ENCODE data around the gene KRT28.
A peak's percentile ranks its signal among the peaks of the same experiment; 100 is the strongest.

Gene KRT28, protein sequence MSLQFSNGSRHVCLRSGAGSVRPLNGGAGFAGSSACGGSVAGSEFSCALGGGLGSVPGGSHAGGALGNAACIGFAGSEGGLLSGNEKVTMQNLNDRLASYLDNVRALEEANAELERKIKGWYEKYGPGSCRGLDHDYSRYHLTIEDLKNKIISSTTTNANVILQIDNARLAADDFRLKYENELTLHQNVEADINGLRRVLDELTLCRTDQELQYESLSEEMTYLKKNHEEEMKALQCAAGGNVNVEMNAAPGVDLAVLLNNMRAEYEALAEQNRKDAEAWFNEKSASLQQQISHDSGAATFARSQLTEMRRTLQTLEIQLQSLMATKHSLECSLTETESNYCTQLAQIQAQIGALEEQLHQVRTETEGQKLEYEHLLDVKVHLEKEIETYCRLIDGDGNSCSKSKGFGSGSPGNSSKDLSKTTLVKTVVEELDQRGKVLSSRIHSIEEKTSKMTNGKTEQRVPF

DNA sequence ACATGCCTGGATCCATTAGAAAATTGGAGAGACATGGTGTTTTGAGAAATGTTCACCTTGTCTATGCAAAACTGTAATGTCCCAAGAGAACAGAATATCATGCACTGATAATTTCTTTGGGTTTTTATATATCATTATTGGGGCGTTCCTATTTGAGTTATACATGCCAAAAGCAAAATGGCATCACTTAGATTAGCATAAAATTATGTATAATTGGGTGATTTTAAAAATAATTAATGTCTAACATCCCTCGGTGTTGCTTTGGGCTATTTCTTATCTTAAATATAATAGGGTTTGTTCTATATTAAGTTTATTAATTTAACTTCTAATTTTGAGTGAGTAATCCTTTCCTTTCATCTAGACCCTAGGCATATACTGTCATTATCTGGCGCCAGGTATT lies at the start of gene KRT28:
Gene KRT28 (minus strand): TSS at position 101 of the 400 bp plus-strand sequence. CDS start 66 bp downstream, at position 35.
- no peak for DNase-seq (ENCODE audit: low spot score)

DNA sequence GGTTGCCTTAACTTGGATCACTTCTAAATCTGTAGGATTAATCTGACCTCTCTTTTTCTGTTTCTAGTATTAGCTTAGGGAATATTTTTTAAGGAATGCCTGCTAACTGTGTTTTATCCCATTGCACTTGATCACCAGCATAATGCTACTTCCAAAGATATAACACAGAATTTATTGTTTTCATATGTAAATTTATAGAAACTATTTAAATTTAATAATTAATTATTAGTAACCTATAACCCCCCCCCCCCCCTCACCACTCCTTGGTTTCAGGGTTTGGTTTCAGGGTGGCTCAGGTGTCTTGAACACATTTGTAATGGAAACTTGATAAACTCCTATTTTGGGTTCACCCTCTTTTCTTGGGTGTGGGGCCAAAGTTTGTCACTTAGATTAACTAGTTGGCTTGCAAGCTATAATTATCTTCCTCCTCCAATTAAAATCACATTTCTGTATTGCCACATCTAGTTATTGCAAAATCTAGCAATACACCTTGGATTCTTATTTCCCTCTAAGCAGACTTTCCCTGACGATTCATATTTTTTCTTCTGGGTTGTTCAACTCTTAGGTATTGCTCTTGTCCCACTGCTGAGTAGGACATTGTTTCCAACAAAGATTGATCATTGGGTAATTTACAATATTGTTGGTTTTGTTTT lies 49.0 kb upstream of the KRT28 start:
- no peak for DNase-seq (ENCODE audit: low spot score)

- no peak for DNase-seq (ENCODE audit: low spot score)
Observed at GRCh38 chr17:40846515-40847144, 46.9 kb upstream of the KRT28 start.

GRCh38 chr17:40844671-40845107 lies 44.9 kb upstream of the KRT28 start:
- DNase-seq (ENCODE audit: low spot score): no peak

DNA sequence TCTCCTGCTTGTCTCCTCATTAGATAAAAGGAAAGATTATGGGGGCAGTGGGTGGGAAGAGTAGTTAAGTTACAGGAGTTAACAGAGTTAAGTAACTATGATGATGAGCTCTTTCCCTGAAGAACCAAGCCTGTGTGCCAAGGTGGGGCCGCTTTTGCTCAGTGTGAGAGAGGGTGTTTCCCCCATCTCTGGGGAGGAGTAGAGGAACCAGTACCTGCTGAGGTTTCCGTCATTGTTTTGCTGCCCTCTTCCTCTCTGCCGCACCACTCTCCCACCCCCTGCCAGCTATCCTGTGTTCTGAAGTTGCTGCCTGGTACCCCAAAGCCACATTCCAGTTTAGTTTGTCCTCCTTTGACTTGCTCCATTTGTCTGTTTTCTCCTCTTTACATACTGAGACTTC lies 43.5 kb upstream of the KRT28 start:
- DNase-seq (ENCODE audit: low spot score): no peak

- no peak for DNase-seq (ENCODE audit: low spot score)
Observed at GRCh38 chr17:40841246-40841645, 41.5 kb upstream of the KRT28 start.

GRCh38 chr17:40839194-40839593 lies 39.4 kb upstream of the KRT28 start:
- no peak for DNase-seq (ENCODE audit: low spot score)

DNA sequence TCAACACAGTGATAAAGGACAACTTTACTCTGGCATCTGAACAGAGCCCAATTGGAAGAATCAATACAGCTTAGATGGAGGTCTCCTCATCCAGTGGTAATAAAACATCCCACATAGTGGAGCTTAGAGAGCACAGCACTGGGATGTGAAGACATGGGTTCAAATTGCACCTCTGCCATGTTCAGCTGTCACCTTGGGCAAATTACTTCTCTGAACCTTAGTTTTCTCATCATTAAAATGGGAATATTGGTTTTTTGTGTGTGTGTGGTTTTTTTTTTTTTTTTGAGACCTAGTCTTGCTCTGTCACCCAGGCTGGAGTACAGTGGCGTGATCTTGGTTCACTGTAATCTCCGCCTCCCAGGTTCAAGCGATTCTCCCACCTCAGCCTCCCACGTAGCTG lies 36.3 kb upstream of the KRT28 start:
- no peak for DNase-seq (ENCODE audit: low spot score)

DNA sequence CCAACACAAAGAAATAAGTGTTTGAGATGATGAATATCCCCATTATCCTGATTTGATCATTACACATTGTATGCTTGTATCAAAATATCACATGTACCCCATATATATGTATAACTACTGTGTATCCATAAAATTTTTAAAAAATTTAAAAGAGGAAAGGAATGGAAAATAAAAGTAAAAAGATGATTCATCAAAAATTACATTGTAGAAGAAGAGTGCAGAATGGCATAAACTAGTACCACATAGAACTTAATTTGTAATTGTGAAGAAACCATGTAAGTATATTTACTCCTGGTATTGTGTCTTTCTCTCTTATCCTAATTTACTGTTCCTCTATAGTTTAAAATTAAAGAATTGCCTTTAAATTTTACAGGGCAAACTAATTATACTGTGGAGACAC lies 34.1 kb upstream of the KRT28 start:
- DNase-seq (ENCODE audit: low spot score): no peak

GRCh38 chr17:40832840-40833239 lies 33.1 kb upstream of the KRT28 start:
- DNase-seq (ENCODE audit: low spot score): peak; percentile 62

DNA sequence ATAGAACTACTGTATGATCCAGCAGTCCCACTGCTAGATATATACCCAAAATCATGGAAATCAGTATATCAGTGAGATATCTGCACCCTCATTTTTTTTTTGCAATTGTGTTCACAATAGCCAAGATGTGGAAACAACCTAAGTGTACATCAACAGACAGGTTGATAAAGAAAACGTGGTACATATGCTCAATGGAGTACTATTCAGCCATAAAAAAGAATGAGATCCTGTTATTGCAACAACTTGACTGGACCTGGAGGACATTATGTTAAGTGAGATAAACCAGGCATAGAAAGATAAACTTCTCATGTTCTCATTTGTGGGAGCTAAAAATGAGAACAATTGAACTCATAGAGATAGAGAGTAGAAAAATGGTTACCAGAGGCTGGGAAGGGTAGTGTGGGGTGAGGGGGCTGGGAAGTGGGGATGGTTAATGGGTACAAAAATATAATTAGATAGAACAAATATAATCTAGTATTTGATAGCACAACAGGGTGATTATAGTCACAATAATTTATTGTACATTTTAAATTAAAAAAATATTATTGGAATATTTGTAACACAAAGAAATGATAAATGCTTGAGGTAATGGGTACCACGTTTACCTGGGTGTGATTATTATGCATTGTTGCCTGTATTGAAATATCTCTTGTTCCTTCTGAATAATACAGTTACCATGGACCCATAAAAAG lies 30.5 kb upstream of the KRT28 start:
- DNase-seq (ENCODE audit: low spot score): no peak

- DNase-seq (ENCODE audit: low spot score): no peak
Observed at GRCh38 chr17:40828454-40829044, 28.8 kb upstream of the KRT28 start.

- DNase-seq (ENCODE audit: low spot score): peak; percentile 37
Observed at GRCh38 chr17:40827746-40828453, 28.1 kb upstream of the KRT28 start.

DNA sequence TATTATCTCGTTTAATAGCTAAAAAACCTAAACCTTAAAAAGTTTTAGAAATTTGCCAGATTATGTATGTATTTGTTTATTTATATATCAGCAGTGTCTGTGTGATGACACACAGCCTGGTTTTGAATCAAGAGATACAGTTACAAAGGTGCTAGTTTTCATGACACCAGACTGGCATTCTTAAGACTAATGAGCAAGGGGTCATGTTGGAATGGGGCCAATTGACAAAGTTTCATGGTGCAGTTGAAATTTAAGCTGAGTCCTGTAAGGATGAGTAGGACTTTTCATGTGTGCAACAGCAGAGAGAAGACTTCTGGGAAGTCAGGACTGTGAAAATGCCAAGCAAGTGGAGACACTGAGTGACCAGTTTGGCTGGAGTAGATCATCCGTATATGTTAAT lies 25.8 kb upstream of the KRT28 start:
- no peak for DNase-seq (ENCODE audit: low spot score)

DNA sequence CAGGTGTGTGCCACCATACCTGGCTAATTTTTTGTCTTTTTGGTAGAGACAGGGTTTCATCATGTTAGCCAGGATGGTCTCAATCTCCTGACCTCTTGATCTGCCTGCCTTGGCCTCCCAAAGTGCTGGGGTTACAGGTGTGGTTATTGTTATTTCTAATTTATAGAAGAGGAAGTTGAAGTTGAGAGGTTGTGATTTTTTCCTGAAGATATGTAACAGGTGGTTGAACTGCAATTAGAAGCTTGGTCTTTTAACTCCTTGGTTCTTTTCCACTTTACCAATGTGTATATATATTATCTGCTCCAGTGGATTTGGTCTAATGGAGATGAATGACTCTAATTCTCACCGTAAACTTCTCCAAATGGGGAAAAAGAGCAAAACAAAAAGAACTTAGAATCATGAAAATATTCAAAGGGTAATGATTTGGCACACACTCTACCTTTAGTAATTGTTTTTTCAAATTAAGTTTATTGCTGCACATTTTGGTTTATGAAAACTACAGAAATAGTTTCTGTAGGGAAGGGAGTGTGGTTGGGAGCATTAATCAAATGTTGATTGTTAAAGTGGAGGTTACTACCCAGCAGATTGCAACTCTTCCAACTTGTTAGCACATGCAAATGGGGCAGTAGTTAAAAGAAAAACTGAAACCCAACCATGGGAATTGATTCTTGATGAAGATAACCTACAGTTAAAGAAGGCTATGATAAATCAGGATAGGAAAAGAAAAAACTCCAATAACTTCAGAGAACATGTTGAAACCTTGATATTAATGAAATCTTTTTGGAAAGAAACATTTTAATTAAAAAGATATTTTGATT lies 24.5 kb upstream of the KRT28 start:
- DNase-seq (ENCODE audit: low spot score): no peak

DNA sequence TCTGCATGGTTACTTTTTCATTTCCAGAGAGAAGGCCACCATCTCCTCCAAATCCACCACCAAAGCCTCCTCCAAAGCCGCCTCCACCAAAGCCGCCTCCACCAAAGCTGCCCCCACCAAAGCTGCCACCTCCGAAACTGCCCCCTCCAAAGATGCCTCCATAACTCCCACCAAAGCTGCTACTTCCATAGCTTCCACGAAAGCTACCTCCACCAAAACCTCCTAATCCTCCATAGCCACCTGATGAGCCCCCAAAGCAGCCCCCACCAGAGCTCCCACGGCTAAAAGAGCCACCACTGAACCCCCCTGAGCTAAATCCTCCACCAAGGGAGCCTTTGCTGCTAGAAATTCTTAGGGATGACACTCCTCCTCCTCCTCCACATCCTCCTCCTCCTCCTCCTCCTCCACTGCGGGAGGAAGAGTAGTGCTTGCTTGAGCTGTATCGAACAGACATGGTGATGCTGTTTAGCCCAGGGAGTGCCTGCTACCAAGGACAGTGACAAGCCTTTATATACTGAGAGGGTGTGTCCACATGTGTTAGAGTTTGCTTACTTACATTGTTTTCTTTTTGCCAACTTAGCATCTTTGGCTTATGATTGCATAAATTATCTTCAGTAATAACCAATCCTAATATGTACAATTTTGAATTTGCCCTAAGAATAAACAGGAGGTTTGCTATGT lies 22.5 kb upstream of the KRT28 start, which contains the start of gene KRT10:
Gene KRT10 (minus strand): TSS at position 483 of the 681 bp plus-strand sequence. CDS start 29 bp downstream, at position 454.
- DNase-seq (ENCODE audit: low spot score): no peak

DNA sequence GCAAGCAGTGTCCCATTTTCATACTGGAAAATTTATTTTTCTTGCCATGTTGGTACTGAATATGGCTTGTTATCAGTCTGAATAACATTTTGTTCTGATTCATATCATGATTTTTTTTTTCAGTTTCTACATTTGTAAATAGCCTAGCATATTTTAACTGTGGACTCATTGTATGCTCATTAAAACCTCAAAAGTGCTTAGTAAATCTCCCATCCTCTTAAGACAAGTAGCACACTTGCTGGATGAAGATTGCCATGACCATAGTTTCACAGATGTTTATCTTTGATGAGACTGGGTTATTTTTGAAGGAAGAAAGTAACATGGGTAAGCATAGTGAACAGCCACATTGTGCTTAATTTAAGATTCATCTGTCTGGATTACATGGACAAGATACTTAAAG lies 21.8 kb upstream of the KRT28 start:
- no peak for DNase-seq (ENCODE audit: low spot score)

GRCh38 chr17:40820228-40820838 lies 20.6 kb upstream of the KRT28 start:
- DNase-seq (ENCODE audit: low spot score): no peak

DNA sequence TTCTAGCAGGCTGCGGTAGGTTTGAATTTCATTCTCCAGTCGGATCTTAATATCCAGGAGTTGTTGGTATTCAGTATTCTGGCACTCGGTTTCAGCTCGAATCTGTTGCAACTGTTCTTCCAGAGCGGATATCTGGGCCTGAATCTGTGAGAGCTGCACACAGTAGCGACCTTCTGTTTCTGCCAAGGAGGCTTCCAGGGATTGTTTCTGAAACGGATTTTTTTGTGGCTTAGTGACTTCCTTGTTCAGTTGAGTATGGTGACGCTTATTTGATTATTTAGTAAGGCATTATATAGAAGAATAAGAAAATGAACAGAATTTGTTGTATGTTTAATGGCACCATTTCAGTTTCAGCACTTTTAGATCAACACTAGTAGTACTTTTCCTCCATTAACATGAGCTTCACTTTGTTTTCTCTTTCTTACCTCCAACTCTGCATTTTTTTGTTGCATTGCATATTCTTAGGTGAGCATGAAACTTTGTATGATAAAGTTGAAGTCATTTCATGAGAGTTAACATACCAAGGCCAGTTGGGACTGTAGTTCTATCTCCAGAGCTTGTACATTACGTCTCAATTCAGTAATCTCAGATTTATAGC lies 19.9 kb upstream of the KRT28 start:
- no peak for DNase-seq (ENCODE audit: low spot score)
